22Rv1 (cell line): ENCODE measurements around the gene FIZ1.
"Not testable (repeated sequence)": the region's sequence is repeated elsewhere in the genome, so short reads cannot be mapped to it uniquely, and the experiment has no call there.

ENCODE experiments used
- CTCF ChIP-seq: fragments of 450-650 bp; IDR thresholded peaks from 2 replicates; pipeline ENCODE4 v1.5.1; 2017; ENCODE audit warnings: mild to moderate bottlenecking
- ZFX ChIP-seq: fragments of 450-650 bp; IDR thresholded peaks from 2 replicates; pipeline ENCODE4 v1.6.1; 2017; ENCODE audit warnings: antibody characterized with exemption, borderline replicate concordance

DNA sequence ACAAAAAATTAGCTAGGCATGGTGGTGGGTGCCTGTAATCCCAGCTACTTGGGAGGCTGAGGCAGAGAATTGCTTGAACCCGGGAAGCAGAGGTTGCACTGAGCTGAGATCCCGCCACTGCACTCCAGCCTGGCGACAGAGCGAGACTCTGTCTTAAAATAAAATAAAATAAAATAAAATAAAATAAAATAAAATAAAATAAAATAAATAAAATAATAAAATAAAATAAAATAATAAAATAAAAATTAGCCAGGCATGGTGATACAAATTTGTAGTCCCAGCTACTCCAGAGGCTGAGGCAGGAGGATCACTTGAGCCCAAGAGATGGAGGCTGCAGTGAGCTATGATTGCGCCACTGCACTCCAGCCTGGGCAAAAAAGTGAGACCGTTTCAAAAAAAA is 25.4 kb downstream of the FIZ1 start:
- not testable (repeated sequence) for TF ChIP-seq CTCF, ZFX
